AG09309 (cell line): ENCODE results near the gene AIP.
"Not testable (repeated sequence)": the region's sequence is repeated elsewhere in the genome, so short reads cannot be mapped to it uniquely, and the experiment has no call there.

Experiments used
- DNase-seq: peaks from one replicate; pipeline ENCODE4 v3.0.0-alpha.2; 2010; ENCODE audit warnings: low read depth
- H3K4me3 ChIP-seq: 2 replicates; pipeline ENCODE4 v1.5.1; 2011; ENCODE audit warnings: mild to moderate bottlenecking, low read depth, low read length, moderate library complexity; ENCODE audit not compliant: control insufficient read depth
- TF ChIP-seq, protein P1 (sequence below): IDR thresholded peaks from 2 replicates; pipeline ENCODE4 v1.5.1; 2011; ENCODE audit warnings: mild to moderate bottlenecking, low read depth, low read length, inconsistent platforms; ENCODE audit not compliant: insufficient read depth, control insufficient read depth; ENCODE audit errors: missing control alignments

Gene AIP

DNA sequence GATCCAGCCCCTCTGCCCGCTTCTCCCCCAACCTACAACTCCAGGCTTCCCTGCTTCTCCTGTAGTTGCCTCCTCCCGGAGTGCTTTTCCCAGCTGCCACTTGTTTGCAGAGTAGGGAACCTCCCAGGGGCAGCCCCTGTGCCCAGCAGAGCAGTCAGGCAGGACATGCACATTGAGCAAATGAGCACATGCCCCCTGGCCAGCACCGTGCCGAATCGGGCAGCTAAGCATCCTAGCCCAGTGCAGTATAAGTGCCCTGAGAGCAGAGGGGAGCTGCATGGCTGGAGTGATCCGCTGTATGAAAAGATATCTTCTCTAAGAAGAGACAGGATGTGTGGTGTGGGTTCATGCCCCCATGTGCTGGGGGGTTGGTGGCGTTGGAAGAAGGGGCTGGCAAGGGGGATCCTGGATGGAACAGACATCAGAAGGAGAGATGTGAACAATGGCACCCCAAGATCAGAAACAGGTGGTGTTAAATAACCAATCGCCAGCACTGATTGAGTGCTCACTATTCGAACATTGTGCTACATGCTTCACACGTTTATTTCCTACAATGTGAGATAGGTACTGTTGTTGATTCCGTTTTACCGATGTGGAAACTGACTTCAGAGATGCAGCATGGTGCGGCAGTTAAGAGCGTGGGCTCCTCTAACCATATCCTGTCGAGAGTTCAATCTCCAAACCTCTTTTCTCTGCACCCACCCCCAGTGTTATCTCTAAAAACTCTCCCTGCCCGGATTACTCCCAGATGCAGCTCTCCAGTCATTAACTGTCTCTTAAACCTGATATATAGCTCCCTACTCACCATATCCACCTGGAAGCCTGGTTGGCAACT is 1.2 kb downstream of the AIP start:
- H3K4me3 ChIP-seq: no peak overlapping the region
- TF ChIP-seq, protein P1, sequence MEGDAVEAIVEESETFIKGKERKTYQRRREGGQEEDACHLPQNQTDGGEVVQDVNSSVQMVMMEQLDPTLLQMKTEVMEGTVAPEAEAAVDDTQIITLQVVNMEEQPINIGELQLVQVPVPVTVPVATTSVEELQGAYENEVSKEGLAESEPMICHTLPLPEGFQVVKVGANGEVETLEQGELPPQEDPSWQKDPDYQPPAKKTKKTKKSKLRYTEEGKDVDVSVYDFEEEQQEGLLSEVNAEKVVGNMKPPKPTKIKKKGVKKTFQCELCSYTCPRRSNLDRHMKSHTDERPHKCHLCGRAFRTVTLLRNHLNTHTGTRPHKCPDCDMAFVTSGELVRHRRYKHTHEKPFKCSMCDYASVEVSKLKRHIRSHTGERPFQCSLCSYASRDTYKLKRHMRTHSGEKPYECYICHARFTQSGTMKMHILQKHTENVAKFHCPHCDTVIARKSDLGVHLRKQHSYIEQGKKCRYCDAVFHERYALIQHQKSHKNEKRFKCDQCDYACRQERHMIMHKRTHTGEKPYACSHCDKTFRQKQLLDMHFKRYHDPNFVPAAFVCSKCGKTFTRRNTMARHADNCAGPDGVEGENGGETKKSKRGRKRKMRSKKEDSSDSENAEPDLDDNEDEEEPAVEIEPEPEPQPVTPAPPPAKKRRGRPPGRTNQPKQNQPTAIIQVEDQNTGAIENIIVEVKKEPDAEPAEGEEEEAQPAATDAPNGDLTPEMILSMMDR: no peak
- no peak for DNase-seq

DNA sequence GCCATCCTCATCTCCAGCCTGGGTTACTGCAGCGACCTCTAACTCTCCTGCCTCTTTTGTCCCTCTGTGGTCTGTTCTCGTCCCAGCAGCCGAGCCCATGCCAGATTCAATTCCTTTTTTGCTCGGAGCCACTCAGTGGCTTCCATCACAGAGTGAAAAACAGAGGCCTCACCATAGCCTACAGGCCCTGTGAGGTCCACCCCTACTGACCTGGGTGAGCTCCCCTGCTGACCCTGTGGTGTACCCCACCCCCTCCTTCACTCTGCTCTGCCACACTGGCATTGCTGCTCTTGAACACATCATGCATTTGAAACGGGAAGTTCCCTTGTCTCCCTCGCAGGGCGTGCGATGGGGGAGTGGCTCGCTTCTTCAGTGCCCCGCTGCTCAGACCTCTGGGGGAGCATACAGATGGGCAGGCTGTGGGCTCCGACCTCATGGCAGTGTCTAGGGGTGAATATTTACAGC is 2.1 kb downstream of the AIP start:
- H3K4me3 ChIP-seq: no peak overlapping the region
- DNase-seq: no peak

DNA sequence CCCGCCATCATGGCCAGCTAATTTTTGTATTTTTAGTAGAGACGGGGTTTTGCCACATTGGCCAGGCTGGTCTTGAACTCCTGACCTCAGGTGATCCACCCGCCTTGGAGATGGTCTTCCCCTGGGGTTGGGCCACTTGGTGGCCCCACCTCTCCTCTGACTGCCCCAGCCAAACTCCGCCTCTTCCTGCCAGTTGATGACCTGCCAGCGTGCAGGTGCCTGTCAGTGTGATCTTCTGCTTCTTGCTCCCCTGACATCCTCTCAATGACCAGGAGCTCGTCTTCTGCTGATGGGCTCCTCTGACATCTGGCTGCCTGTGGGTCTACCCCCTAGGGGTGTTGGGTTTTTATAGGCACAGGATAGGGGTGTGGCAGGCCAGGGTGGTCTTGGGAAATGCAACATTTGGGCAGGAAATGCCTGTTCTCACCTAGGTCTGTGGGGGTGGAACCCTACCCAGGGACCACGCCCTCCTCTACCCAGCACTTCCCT is 3.1 kb downstream of the AIP start:
- H3K4me3 ChIP-seq: not testable (repeated sequence)

More for the DNA sequence above, 2.1 kb downstream of the AIP start:
- TF ChIP-seq, protein P1: no peak

DNA sequence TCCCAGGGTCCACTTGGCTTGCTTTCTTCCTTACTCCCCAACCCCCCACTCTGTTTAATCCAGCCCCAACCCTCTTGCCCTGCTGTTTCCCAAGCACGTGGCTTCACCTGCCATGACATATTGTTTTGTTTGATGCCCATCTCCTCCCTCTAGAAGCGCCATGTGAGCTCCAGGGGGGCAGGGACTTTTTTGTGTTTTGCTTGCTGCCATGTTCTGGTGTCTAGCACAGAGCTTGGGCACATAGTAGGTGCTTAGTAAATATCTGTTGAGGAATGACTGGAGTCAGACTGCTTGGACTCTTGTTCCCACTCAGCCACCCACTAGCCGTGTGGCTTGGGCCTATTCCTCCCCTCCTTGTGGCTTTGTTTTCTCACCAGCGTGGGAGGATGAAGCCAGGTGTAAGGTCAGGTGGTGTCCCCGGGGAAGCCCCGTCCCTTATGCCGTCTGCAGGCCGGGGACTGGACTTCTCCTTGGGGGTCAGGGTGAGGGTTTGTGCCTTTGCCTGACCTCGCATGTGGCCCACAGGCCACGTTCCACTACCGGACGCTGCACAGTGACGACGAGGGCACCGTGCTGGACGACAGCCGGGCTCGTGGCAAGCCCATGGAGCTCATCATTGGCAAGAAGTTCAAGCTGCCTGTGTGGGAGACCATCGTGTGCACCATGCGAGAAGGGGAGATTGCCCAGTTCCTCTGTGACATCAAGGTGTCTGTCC is 3.8 kb downstream of the AIP start:
- H3K4me3 ChIP-seq: no peak overlapping the region
- DNase-seq: no peak
- TF ChIP-seq, protein P1: no peak

More for the DNA sequence above, 3.1 kb downstream of the AIP start:
- not testable (repeated sequence) for DNase-seq

DNA sequence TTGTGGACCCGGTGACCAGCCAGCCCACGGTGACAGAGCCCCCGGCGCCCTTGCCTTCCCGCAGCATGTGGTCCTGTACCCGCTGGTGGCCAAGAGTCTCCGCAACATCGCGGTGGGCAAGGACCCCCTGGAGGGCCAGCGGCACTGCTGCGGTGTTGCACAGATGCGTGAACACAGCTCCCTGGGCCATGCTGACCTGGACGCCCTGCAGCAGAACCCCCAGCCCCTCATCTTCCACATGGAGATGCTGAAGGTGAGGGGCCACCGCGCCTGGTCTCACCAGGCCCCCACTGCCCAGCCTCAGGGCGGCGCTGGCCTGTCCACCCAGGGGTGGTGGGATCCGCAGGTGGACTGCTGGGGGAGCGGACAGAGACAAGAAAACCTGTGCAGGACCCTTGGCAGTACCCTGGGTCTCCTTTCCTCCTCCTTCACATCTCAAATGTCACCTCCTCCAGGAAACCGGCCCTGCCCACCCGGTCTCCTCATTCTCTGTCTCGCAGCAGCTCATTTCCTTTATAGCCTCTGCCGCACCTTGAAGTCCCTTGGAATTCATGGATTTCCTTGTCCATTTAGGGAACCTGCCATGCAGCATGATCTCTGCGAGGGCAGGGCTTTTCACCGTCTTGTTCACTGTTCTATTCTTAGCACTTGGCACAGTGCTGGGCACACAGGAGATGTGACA is 6.5 kb downstream of the AIP start:
- no peak for DNase-seq
- TF ChIP-seq, protein P1: no peak
- H3K4me3 ChIP-seq: no peak overlapping the region

DNA sequence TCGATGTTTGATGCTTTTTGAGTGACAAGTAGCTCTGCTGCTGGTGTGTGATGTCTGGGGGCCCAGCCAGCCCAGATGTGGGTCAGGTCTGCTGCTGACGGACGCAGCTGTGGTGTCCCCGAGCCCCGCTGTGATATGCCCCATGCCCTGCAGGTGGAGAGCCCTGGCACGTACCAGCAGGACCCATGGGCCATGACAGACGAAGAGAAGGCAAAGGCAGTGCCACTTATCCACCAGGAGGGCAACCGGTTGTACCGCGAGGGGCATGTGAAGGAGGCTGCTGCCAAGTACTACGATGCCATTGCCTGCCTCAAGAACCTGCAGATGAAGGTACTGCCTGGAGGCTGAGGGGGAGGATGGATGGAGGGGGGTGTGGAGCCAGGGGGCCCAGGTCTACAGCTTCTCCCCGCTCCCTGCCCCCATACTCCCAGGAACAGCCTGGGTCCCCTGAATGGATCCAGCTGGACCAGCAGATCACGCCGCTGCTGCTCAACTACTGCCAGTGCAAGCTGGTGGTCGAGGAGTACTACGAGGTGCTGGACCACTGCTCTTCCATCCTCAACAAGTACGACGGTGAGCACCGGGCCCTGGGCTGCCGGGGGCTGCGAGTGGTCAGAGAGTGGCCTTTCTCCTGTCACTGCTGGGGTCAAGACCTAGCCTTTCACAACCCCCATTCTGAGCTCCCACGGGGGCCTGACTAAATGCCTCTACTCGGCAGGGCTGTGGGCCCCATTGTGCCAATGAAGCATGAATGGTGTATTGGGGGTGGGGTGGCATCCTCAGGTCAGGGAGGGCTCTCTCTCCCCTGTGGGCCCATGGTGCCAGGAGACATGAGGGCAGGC is 7.3 kb downstream of the AIP start:
- TF ChIP-seq, protein P1: no peak
- no peak overlapping the region for H3K4me3 ChIP-seq
- DNase-seq: no peak
